Muscle of leg (tissue), 9 donors: Measurements from ENCODE around the gene GSPT1. TPM values are rescaled to one million over a fixed set of nuclear protein-coding genes. Genes with fewer than 3 reads are reported as not detected.

Experiments
- polyA plus RNA-seq, 8 donors: library from polyadenylated mRNA; unstranded; fragments of 120-200 nt; gene quantifications; one replicate each; pipeline versions ENCODE4 v1.2.1 to v1.2.3, GENCODE V29; 2013; ENCODE audit warnings: inconsistent platforms in 1 of 8, low replicate concordance in 1 of 8; ENCODE audit not compliant: insufficient read length in 8 of 8, insufficient read depth in 1 of 8
- total RNA-seq: library from RNA; stranded (reverse); fragments of 120-200 nt; gene quantifications from one replicate; pipeline ENCODE4 v1.2.4, GENCODE V29; 2013

Gene GSPT1
- total and polyA plus RNA-seq, 9 donors = 41.5 to 87.9 (median 80.6) TPM

Other genes starting within 250 kb of the GSPT1 start
- 17.3 TPM for gene SNN, start 247.5 kb downstream of the GSPT1 start, total RNA-seq
- 10 to 100 TPM; 21.5 to 32.7 (median 29.7) TPM for gene SNN, start 247.5 kb downstream of the GSPT1 start, polyA plus RNA-seq
- gene TXNDC11, start 173.1 kb downstream of the GSPT1 start, total RNA-seq = 21.0 TPM
- 10 to 100 TPM; 18.1 to 27.9 (median 22.1) TPM for gene TXNDC11, start 173.1 kb downstream of the GSPT1 start, polyA plus RNA-seq
- gene ZC3H7A, start 118.7 kb downstream of the GSPT1 start, total RNA-seq = 38.9 TPM
- 10 to 100 TPM; 37.2 to 53.6 (median 41.5) TPM for gene ZC3H7A, start 118.7 kb downstream of the GSPT1 start, polyA plus RNA-seq
- gene RSL1D1, start 64.4 kb downstream of the GSPT1 start, total RNA-seq = 267 TPM
- 100 to 1,000 TPM; 285 to 375 (median 306) TPM for gene RSL1D1, start 64.4 kb downstream of the GSPT1 start, polyA plus RNA-seq
- 2.5 TPM for gene NPIPB2, start 26.1 kb upstream of the GSPT1 start, total RNA-seq
- gene NPIPB2, start 26.1 kb upstream of the GSPT1 start, polyA plus RNA-seq = 1 to 10 TPM in 7 of 8 donors, not detected in 1; 1.5 to 6.5 (median 3.5) TPM
- not detected for gene TNFRSF17, start 49.3 kb upstream of the GSPT1 start, total RNA-seq
- under 1 TPM in 2 of 8 donors, not detected in 6; 0.19 to 0.24 TPM for gene TNFRSF17, start 49.3 kb upstream of the GSPT1 start, polyA plus RNA-seq
- gene SNX29, start 60.8 kb upstream of the GSPT1 start, total RNA-seq = 8.6 TPM
- 10 to 100 TPM in 1 of 8 donors, 1 to 10 TPM in 7; 6.1 to 10.6 (median 8.6) TPM for gene SNX29, start 60.8 kb upstream of the GSPT1 start, polyA plus RNA-seq